ENCODE results near the gene TULP4.
"Not testable (repeated sequence)": the region's sequence is repeated elsewhere in the genome, so short reads cannot be mapped to it uniquely, and the experiment has no call there.

Gene TULP4

DNA sequence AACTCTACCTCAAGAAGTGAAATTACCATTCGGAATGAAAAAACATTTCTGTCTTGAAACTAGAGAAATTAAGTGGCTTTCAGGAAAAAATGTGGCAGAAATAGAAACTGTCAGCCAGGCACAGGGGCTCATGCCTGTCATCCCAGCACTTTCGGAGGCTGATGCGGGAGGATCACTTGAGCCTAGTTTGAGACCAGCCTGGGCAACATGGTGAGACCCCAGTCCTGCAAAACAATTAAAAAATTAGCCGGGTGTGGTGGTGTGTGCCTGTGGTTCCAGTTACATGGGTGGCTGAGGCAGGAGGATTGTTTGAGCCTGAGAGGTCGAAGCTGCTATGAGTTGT, 240.5 kb downstream of the TULP4 start:
- in situ Hi-C loops (cut with HindIII; ENCODE audit: low sequenced_read_pairs) = no loop called here

DNA sequence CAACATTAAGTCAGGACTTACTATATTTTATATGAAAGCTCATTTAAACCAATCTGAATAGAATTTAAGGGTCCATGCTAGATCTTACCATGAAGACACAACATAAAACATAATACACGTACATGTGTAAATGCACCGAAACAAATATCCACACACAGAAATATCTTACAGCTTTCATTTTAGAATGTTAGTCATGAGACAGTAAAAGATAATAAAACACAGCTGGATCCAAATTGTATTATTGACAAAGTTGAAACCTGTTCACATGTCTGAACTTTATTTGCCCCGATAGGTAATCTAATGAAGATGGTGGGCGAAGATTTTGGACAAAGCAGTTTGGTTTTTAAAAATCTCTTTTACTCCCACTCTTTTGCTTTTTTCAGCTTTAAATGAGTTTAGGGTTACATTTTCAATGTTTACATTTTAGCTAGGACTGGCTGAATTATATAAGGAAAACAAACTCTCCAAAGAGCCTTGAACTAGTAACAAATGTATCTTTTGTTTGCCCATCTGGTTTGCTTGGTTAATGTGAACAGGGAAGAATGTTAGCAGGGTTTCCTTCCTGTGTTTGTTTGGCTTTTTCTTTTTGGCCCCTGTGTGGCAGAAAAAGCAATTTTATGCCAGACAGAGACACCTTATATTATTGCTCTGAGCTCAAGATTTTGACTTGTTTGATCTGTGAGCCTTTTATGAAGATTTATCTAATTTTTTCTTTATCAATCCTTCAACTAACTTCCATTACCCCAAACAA, 242.5 kb downstream of the TULP4 start:
- in situ Hi-C loops (cut with HindIII; ENCODE audit: low sequenced_read_pairs) = no loop called here

DNA sequence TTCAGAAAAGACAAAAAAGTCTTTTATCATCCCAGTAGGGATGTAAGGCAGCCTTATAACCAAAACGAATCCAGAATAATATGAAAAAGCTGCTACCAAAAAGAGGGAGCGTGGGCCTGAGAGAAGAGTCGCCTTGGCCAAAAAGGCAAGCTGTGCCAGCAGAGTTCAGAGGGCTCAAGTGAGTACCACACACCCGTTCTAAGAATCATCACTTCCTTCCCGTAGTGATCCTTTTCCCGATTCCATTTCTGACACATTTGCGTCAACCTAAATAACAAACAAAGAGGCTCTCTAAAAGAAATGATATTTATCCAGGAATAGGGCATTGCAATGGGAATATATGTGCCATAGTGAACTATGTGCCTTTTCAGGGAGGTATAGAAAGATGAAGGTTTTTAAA, 243.8 kb downstream of the TULP4 start:
- in situ Hi-C loops (cut with HindIII; ENCODE audit: low sequenced_read_pairs) = no loop called here

DNA sequence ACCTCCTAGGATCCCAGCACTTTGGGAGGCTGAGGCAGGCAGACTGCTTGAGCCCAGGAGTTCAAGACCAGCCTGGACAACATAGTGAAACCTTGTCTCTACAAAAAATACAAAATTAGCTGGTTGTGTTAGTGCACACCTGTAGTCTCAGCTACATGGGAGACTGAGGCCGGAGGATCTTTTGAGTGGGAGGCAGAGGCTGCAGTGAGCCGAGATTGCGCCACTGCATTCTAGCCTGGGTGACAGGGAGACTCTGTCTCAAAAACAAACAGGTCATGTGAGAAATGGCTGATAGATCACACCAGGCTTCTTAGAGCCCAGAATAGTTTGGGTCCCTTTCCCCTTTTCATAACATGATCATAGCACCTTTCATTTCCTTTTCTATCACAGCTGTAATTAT, 244.8 kb downstream of the TULP4 start:
- in situ Hi-C loops (cut with HindIII; ENCODE audit: low sequenced_read_pairs) = not testable (repeated sequence)

DNA sequence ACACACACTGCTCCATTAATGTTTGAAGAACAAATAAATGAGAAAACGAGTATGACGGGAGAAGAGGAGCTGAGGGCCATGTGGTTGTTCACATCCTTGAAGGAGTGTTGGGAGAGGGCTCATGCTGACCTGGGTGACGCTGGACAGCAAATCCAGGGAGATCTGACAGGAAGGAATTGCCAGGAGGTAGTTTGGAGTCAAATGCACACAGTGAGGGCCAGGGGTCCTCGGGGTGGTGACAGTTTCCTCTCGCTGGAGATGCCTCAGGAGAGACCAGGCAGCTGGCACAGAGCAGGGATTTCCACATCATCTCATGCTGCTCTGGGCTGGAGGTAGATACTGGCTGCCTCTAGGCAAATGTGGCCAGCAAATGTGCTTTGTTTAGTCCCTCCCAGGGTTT, 245.7 kb downstream of the TULP4 start:
- in situ Hi-C loops (cut with HindIII; ENCODE audit: low sequenced_read_pairs) = no loop called here

DNA sequence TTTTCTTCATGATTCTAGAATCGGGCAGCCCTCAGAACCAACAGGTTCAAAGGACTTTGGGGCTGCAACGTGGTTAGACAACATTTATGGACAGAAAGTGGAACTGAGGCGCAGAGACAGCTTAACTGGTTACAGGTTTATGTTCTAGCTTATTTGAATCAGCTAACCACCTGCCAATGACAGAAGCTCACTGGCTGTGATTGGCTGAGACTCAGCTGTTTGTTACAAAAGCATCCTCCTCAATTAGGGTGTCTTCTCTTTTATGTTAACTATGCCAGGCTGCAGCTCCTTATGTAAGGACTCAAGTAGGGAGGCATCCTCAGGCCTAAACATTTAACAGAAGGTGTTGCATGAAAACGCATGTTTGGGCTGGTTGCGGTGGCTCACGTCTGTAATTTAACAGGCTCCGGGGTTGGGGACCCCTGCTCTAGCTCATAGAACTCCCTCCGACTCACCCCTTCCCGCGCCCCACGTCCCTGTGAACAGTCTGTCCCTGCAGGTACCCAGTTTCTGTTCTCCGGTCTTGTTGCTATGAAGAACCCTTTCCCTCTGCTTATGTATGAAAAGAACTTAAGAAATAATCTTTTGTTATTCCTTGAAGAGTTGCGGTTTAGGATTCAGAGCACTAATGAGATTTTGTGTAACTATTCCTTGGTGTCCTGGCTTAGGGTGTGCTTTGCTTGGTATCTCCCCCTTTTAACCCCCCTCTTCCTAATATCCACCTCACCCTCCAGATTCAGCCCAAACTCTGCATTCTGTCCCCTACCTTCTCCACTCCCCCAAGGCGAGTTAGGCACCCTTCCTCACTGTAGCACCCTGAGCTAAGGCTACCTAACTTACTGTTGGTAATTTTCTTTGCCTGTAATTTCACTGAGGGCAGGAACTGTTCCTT, 246.4 kb downstream of the TULP4 start:
- in situ Hi-C loops (cut with HindIII; ENCODE audit: low sequenced_read_pairs) = no loop called here

DNA sequence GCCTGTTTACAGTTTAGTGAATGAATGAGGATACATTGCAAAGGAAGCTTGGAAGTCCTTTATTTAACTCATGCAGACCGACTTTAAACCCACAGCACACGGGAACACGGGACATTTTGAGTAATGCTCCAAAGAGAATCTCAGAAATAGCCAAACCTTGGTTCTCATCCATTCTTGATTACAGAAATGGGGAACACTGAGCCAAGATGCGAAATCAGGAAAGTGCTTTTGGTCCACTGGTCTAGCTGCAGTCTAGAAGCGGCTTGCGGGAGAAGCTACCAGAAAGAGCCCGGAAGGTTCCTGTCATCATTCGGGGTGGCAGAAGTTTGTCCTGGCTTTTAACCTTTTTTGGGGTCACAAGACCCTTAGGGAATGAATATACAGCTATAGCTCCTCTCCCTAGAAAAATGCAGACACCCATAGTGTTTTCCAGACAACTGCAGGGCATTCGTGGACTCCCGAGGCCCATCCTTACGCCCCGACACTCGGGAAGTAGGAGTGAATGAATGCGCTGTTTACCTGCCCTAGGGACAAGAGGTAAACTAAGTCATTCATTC, 247.2 kb downstream of the TULP4 start:
- in situ Hi-C loops (cut with HindIII; ENCODE audit: low sequenced_read_pairs) = no loop called here

DNA sequence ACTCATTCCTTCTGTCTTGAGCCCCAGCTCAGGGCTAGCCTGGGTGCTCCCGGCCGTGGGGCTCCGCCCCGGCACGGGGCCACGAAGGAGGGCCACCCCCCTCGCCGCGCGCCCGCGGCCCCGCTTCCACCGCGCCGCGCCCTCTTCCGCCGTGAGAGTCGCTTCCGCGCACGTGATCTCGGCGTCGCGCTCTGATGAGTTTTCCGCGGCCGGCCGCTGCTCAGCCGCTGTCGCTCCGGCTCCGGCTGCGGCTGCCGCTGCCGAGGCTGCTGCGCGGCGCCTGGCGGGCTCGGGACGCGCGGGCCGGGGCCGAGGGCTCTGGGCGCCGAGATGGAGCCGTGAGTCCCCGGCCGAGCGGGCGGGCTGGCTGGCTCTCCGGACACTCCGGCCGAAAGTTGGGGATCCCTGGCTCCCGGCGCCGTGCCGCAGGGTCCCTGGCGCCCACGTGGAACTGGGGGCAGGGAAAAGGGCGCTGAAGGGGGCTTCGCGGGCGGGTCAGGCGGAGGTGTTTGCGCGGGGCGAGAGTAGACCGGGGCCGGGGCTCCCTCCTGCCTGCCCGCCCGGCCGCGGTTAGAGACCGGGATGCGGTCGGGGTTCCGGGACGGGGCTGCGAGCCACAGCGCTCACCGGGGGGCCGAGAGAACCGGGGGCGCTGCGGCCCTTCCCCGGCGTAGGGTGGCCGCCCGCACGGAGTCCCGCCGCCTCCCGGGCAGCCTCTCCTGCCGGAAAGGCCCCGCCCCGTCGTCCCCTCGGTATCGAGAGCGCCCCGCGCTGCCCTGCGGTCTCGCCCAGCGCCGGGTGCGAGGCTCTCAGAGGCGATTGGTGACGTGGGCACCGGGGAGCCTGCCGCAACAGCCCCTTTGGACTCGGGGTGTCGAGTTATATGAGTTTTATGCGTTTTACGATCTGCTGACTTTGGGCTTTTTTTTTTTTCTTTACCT, 247.9 kb downstream of the TULP4 start, which contains the start of gene TMEM181:
Gene TMEM181 (plus strand): TSS at position 197 of the 941 bp plus-strand sequence. CDS start 134 bp downstream, at position 331.
- in situ Hi-C loops (cut with HindIII; ENCODE audit: low sequenced_read_pairs) = no loop called here

DNA sequence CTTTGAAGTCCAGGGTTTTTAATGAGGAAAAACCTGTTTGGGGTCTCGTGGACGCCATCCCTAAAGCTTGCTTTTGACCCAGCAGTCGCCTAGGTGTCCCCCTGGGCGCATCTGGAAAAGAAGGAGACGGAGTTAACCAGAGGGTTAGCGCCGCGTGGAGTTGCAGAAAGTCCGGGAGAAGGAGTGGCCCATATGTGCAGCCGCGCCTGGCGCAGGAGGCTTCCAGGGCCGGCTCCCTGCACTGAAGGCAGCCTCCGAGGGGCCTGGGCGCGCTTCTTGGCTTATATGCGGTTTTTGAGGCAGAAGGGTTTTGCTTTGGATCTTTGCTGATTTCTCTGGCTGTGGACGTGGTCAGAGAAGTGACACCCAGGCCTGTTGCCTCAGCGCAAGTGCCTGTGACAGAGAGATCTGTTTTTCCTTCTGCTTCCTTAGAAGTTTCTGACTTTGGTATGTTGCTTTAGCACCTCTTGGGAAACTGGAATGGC, 248.6 kb downstream of the TULP4 start:
- in situ Hi-C loops (cut with HindIII; ENCODE audit: low sequenced_read_pairs) = no loop called here

All from DLD1 (cell line).